Tibial artery (tissue), 4 donors: ENCODE results near the gene LCE1D.

Experiments
- DNase-seq, 2 donors: peaks; one replicate each; pipeline ENCODE4 v3.0.0-alpha.2; 2019
- H3K27ac ChIP-seq, 2 donors: fragments of 200-600 bp; sonication (generic) in 1 of 2; 1 replicate in 1 of 2; 2 replicates in 1 of 2; pipeline ENCODE4 v1.5.1; 2018 to 2019; ENCODE audit warnings: mild to moderate bottlenecking in 1 of 2
- H3K27me3 ChIP-seq, 2 donors: fragments of 200-600 bp; sonication (generic) in 1 of 2; one replicate each; pipeline versions ENCODE4 v1.5.1 to v1.6.0; 2016 to 2019
- H3K36me3 ChIP-seq, 3 donors: fragments of 200-600 bp; sonication (generic) in 2 of 3; one replicate each; pipeline ENCODE4 v1.5.1; 2016 to 2019; ENCODE audit warnings: mild to moderate bottlenecking in 2 of 3
- H3K4me1 ChIP-seq, 4 donors: fragments of 200-600 bp; sonication (generic) in 2 of 4; 1 replicate in 3 of 4; 2 replicates in 1 of 4; pipeline ENCODE4 v1.5.1; 2016 to 2019
- H3K4me3 ChIP-seq, 2 donors: fragments of 200-600 bp; sonication (generic) in 1 of 2; 1 replicate in 1 of 2; 2 replicates in 1 of 2; pipeline ENCODE4 v1.5.1; 2018 to 2019; ENCODE audit warnings: mild to moderate bottlenecking in 2 of 2
- H3K9me3 ChIP-seq, 3 donors: fragments of 200-600 bp; sonication (generic) in 1 of 3; one replicate each; pipeline ENCODE4 v1.5.1; 2016 to 2019
- intact Hi-C: fragments of 100-400 bp; cut with DNase I; formaldehyde crosslinking; loops from one replicate; pipeline ENCODE4 v1.15.0; 2023; ENCODE audit warnings: low total_unique reads
- TF ChIP-seq, protein P1 (sequence below), 2 experiments: fragments of 200-600 bp in 1 of 2; fragments of 450-650 bp in 1 of 2; IDR thresholded peaks; one replicate each; pipeline ENCODE4 v1.5.1; 2017 to 2019; ENCODE audit warnings: antibody characterized with exemption in 2 of 2, mild to moderate bottlenecking in 1 of 2, moderate library complexity in 1 of 2

The LCE1D gene, protein sequence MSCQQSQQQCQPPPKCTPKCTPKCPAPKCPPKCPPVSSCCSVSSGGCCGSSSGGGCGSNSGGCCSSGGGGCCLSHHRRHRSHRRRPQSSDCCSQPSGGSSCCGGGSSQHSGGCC

DNA sequence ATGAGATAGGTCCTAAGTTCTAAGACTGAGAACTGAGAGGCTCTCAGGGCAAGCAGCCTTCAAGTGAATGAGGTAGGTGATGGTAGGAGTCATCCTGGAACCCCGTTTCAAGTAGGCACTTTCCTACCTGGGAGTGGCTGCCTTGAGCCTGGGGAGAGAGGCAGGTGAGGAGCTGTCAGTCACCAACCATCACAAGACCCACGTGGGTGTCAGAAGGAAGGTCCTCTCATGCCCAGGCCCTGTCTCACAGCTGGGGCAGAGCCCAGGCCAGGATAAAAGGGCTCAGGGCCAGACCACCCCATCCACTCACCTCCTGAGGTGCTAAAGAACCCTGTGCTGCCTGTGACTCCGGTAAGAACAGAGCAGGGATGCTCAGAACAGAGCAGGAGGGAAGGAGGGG is at the start of gene LCE1D:
Gene LCE1D (plus strand): TSS at position 301 of the 400 bp plus-strand sequence. CDS start 1,074 bp downstream, outside the sequence.
- TF ChIP-seq, protein P1, sequence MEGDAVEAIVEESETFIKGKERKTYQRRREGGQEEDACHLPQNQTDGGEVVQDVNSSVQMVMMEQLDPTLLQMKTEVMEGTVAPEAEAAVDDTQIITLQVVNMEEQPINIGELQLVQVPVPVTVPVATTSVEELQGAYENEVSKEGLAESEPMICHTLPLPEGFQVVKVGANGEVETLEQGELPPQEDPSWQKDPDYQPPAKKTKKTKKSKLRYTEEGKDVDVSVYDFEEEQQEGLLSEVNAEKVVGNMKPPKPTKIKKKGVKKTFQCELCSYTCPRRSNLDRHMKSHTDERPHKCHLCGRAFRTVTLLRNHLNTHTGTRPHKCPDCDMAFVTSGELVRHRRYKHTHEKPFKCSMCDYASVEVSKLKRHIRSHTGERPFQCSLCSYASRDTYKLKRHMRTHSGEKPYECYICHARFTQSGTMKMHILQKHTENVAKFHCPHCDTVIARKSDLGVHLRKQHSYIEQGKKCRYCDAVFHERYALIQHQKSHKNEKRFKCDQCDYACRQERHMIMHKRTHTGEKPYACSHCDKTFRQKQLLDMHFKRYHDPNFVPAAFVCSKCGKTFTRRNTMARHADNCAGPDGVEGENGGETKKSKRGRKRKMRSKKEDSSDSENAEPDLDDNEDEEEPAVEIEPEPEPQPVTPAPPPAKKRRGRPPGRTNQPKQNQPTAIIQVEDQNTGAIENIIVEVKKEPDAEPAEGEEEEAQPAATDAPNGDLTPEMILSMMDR (IDR thresholded peaks at IDR 0.05) = no peak
- DNase-seq = no peak
- H3K27ac ChIP-seq = no peak within 1 kb of the TSS
- H3K4me3 ChIP-seq = no peak within 1 kb of the TSS
- no peaks in the 10 kb centered on the region for H3K27me3 ChIP-seq
- intact Hi-C loops = no loop called here
- H3K36me3 ChIP-seq = no peaks in the 10 kb centered on the region
- no peaks in the 10 kb centered on the region for H3K4me1 ChIP-seq
- H3K9me3 ChIP-seq = no peaks in the 10 kb centered on the region

DNA sequence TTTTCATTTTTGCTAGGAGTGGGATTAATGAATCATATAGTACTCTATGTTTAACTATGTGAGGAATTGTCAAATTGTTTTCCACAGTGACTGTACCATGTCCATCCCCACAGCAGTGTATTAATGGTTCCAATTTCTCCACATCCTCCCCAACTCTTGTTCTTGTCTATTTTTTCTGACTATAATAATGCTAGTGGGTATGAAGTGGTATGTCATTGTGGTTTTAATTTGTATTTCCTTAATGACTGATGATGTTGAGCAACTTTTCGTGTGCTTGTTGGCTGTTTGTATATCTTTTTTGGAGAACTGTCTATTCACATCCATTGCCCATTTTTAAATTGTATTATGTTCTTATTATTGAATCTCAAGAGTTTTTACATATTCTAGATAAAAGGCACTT is 48.7 kb upstream of the LCE1D start:
- no peak overlapping the region for H3K4me3 ChIP-seq
- H3K36me3 ChIP-seq = no peaks in the 10 kb centered on the region
- TF ChIP-seq, protein P1 (IDR thresholded peaks at IDR 0.05) = no peak
- no peaks in the 10 kb centered on the region for H3K27me3 ChIP-seq
- intact Hi-C loops = no loop called here
- H3K4me1 ChIP-seq = no peaks in the 10 kb centered on the region
- DNase-seq = no peak
- H3K9me3 ChIP-seq = no peaks in the 10 kb centered on the region
- H3K27ac ChIP-seq = no peak overlapping the region

DNA sequence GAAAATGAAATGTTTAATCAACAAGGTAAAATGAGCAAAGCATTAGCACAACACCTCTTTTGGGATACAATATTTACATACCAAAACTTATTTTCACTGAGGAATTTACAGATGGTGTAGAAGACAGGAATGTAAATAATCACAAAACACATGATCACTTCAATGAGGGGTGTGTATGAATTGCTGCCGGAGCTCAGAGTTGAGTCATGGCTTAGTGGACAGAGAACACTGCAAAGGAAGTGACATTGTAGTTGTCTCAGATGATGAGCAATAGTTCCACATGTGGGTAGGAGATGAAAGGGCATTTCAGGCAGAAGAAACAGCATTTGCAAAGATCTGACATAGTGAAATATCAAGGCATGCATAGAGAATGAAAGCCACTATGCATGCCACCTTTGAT is 44.3 kb upstream of the LCE1D start:
- intact Hi-C loops = no loop called here

DNA sequence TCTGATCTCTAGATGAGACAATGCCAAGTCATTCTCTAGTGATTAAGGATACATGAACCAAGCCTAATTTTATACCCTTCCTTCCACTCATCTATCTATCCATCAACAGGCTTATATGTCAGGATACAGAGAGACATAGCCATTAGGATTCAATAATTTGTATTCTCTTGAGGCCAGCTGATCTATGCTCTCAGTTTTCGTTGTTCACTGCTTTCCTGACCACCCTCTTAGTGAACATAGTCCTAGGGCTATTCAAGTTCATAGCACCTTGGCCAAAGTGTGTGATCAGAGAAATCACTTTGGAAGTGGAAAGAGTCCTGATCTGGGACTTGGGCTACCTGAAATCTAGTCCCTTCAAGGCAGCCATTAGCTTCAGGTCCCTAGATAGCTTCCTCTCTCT is 42.9 kb upstream of the LCE1D start:
- TF ChIP-seq, protein P1 (IDR thresholded peaks at IDR 0.05) = no peak
- no peaks in the 10 kb centered on the region for H3K27me3 ChIP-seq
- intact Hi-C loops = no loop called here

More for the DNA sequence above, 44.3 kb upstream of the LCE1D start:
- TF ChIP-seq, protein P1 (IDR thresholded peaks at IDR 0.05) = no peak
- DNase-seq = no peak
- no peaks in the 10 kb centered on the region for H3K27me3 ChIP-seq
- no peaks in the 10 kb centered on the region for H3K36me3 ChIP-seq
- no peaks in the 10 kb centered on the region for H3K4me1 ChIP-seq
- H3K27ac ChIP-seq = no peak overlapping the region
- no peaks in the 10 kb centered on the region for H3K9me3 ChIP-seq
- no peak overlapping the region for H3K4me3 ChIP-seq

DNA sequence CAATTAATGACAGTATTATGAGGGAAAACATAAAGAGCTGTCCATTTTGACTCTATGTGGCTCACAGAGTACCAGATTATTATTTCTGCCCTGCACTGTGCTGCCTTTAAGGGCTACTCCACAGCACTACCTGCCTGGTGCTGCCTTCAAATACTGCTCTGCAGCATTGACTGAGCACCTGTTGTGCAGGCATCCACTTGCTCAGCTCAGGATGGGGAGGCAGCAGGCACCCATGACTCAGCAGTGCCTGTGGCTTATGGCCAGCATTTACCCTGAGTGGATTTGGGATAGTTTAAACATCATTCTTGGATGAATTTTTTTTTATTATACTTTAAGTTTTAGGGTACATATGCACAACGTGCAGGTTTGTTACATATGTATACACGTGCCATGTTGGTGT is 39.6 kb upstream of the LCE1D start:
- intact Hi-C loops = no loop called here
- no peaks in the 10 kb centered on the region for H3K27me3 ChIP-seq

More for the DNA sequence above, 42.9 kb upstream of the LCE1D start:
- no peaks in the 10 kb centered on the region for H3K36me3 ChIP-seq
- H3K4me1 ChIP-seq = no peaks in the 10 kb centered on the region
- no peaks in the 10 kb centered on the region for H3K9me3 ChIP-seq
- no peak overlapping the region for H3K27ac ChIP-seq
- no peak overlapping the region for H3K4me3 ChIP-seq
- no peak for DNase-seq

More for the DNA sequence above, 39.6 kb upstream of the LCE1D start:
- no peaks in the 10 kb centered on the region for H3K36me3 ChIP-seq
- no peak for DNase-seq
- H3K4me1 ChIP-seq = no peaks in the 10 kb centered on the region
- no peak overlapping the region for H3K27ac ChIP-seq
- TF ChIP-seq, protein P1 (IDR thresholded peaks at IDR 0.05) = no peak
- H3K4me3 ChIP-seq = no peak overlapping the region
- H3K9me3 ChIP-seq = no peaks in the 10 kb centered on the region
